Progenitor cell of endocrine pancreas (in vitro differentiated cells): Measurements from ENCODE around the gene VRK2. TPM values are rescaled to one million over a fixed set of nuclear protein-coding genes. Genes with fewer than 3 reads are reported as not detected.

Source experiments
- DNase-seq: peaks from one replicate; pipeline ENCODE4 v3.0.0; 2021; ENCODE audit warnings: low spot score; ENCODE audit not compliant: unreplicated experiment
- H3K27ac Mint-ChIP-seq: 2 replicates; pipeline ENCODE4 v1.8.0; 2021; ENCODE audit warnings: mild to moderate bottlenecking, moderate library complexity, mixed read lengths
- H3K27me3 Mint-ChIP-seq: 2 replicates; pipeline ENCODE4 v1.8.0; 2021; ENCODE audit warnings: mixed read lengths
- H3K36me3 Mint-ChIP-seq: 2 replicates; pipeline ENCODE4 v1.8.0; 2022; ENCODE audit warnings: mixed read lengths; ENCODE audit not compliant: insufficient read depth
- H3K4me1 Mint-ChIP-seq: 2 replicates; pipeline ENCODE4 v1.8.0; 2021; ENCODE audit warnings: low read depth, mixed read lengths
- H3K4me3 Mint-ChIP-seq: 2 replicates; pipeline ENCODE4 v1.8.0; 2021; ENCODE audit warnings: low read depth, mild to moderate bottlenecking, moderate library complexity, mixed read lengths
- H3K9me3 Mint-ChIP-seq: 2 replicates; pipeline ENCODE4 v1.8.0; 2021; ENCODE audit warnings: low read depth, mixed read lengths
- total RNA-seq: library from RNA; stranded (reverse); gene quantifications from 2 replicates; pipeline ENCODE4 v1.2.1, GENCODE V29; 2021
- TF ChIP-seq, protein P1 (sequence below): fragments of 200-600 bp; sonication (generic); IDR thresholded peaks from one replicate; pipeline ENCODE4 v1.5.0; 2021; ENCODE audit warnings: antibody characterized with exemption, mild to moderate bottlenecking; ENCODE audit not compliant: unreplicated experiment

The VRK2 gene
- total RNA-seq, 1 donor from 2014 or later = 22.7 TPM

DNA sequence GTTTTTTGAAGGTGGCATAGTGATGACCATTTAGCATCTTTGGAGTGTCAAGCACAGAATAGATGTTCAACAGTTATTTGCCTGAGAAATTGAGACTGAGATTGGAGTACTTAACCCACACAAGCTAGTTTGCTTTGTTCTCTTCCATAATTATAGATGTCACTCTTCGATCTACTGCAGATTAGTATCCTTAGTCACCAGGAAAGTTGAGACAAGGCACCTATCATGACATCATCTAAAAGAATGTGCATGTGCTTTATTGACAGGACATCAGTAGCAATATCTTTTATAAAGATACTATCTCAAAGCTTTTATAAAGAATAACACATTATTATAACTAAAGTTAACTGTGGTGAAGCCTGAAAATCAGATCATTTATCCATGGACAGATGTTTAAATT lies 6.4 kb downstream of the VRK2 start:
- H3K36me3 Mint-ChIP-seq = peaks cover 3% of the 10 kb centered on the region
- H3K27me3 Mint-ChIP-seq = no peaks in the 10 kb centered on the region
- no peaks in the 10 kb centered on the region for H3K9me3 Mint-ChIP-seq
- DNase-seq = no peak
- peaks cover 5% of the 10 kb centered on the region for H3K4me1 Mint-ChIP-seq
- TF ChIP-seq, protein P1, sequence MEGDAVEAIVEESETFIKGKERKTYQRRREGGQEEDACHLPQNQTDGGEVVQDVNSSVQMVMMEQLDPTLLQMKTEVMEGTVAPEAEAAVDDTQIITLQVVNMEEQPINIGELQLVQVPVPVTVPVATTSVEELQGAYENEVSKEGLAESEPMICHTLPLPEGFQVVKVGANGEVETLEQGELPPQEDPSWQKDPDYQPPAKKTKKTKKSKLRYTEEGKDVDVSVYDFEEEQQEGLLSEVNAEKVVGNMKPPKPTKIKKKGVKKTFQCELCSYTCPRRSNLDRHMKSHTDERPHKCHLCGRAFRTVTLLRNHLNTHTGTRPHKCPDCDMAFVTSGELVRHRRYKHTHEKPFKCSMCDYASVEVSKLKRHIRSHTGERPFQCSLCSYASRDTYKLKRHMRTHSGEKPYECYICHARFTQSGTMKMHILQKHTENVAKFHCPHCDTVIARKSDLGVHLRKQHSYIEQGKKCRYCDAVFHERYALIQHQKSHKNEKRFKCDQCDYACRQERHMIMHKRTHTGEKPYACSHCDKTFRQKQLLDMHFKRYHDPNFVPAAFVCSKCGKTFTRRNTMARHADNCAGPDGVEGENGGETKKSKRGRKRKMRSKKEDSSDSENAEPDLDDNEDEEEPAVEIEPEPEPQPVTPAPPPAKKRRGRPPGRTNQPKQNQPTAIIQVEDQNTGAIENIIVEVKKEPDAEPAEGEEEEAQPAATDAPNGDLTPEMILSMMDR = no peak
- H3K27ac Mint-ChIP-seq = no peak overlapping the region
- H3K4me3 Mint-ChIP-seq = no peak overlapping the region

DNA sequence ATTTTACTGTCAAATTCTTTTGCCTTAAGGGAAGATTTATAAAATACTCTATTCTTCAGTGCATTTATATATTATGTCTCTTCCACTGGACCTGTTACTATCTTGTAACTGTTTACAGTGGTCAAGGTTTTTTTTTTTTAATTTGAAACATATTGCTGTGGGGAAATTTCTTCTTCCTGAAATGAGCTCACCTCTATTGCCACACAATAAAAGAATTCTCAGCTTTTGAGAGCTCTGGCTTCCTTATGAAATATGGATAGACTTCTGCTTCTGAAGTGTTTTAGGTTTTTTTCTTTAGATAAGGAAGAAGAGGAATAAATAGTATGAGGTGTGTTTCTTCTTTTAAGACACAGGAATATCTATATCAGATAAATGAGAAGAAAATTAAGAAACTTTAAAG lies 7.7 kb downstream of the VRK2 start:
- TF ChIP-seq, protein P1 = no peak
- Mint-ChIP-seq H3K27me3 (no peaks in the 10 kb centered on the region), H3K4me1 (peaks cover 5% of the 10 kb centered on the region), H3K9me3 (no peaks in the 10 kb centered on the region), H3K27ac (no peak overlapping the region), H3K36me3 (peaks cover 3% of the 10 kb centered on the region), H3K4me3 (no peak overlapping the region)
- DNase-seq = no peak

DNA sequence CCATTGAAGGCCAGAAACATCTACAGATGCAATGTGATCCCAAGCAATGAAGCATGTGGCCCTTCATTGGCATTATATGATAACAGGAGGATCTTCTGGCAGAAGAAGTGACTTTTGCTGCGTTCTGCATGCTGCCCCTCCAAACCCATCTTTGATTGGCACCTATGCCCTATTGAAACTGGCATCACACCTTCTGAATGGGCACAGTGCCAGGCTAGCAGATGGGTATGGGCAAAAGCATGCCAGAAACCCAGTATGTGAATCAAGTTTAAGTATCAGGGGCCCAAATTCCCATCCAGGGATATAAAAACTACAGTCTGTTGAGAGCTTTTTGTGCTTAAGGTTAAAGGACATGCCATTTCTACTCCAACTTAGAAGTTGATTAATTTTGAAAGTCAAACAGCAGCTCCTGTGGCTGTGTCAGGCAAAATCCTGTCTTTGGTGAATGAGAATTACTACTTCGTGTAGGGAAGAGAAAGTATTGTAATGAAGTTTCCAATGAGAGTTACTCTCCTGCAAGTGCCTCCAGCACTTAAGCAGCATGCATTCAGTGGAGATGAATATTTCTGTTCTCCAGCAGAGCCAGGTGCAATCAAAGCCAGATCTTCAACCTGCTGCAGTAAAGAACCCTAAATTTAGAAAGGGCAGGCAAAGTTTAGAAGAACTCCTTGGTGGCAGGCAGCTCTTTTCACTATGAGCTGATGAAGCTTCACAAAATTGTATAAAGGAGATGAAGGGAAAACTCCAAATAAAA lies 8.6 kb downstream of the VRK2 start:
- no peak overlapping the region for H3K27ac Mint-ChIP-seq
- H3K4me3 Mint-ChIP-seq = no peak overlapping the region
- H3K36me3 Mint-ChIP-seq = peaks cover 1% of the 10 kb centered on the region
- TF ChIP-seq, protein P1 = no peak
- peaks cover 5% of the 10 kb centered on the region for H3K4me1 Mint-ChIP-seq
- H3K9me3 Mint-ChIP-seq = no peaks in the 10 kb centered on the region
- no peak for DNase-seq
- no peaks in the 10 kb centered on the region for H3K27me3 Mint-ChIP-seq

DNA sequence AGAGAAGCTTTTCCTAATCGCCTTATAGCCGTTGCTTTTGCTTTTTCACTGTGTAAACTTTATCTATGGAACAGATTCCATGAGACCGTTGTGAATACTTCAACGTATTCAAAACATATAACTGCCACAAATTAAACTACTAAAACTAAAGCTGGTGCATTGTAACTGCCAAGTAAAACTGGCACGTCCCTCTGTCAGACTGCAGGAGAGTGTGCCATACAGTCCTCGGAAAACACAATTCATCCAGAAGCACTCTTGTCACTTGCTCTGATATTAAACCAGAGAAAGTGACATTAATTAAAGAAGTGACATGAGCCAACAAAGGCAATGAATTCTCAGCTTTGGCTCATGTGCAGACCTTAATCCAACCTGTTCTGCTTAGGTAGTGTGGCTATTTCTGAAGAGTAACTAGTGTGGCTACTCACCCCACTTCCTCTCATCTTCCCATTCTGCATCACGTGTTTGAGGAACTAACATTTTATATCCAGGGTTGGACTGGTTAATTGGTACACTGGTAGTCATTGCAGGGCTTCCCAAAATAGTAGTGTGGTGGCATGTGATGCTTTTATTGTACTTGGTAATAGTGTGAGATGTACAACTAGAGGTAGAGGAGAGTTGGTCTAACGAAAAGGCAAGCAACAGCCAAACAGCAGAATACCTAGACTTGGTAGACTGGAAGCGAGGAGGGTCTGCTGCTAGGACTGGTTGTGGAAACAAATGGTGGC lies 9.7 kb downstream of the VRK2 start:
- Mint-ChIP-seq H3K4me1 (peaks cover 5% of the 10 kb centered on the region), H3K27me3 (no peaks in the 10 kb centered on the region), H3K4me3 (no peak overlapping the region), H3K36me3 (peaks cover 1% of the 10 kb centered on the region), H3K27ac (no peak overlapping the region), H3K9me3 (no peaks in the 10 kb centered on the region)
- TF ChIP-seq, protein P1 = no peak
- DNase-seq = no peak

DNA sequence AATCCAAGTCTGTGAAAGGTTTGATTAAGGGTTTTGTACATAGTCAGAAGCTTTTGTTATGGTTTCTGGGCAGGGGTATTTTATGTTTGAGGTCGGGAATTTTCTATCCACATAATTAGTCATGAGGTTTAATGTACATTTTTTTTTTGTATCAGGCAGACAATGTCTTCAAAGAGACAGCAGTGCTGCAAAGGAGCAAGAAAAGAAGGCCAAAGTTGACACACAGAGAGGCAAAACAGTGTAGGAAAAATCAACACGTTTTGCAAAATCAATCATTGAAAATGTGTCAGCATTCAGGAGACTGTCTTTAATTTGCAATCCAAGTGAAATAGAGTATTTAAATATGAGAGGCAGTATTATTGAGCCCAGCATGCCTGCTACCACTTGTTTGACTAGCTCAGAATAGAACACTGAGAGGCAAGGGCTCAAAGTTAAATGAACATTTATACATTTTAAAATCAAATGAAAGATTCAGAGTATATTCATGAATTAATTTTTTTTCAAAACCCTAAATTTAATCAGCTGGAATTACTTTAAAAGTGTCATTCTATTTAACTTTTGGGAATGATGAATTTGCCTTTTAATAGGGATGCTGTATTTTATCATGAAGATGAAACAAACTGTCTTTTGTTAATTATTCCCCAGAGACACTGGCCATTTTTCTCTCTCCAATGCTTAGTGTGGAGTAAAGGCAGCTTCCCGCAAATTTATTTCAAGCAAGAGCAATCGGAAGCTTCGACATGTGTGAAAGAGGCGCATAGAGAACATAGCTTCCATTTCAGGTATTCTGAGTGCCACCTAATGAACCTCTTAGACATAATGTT lies 11.3 kb downstream of the VRK2 start:
- Mint-ChIP-seq H3K27me3 (no peaks in the 10 kb centered on the region), H3K4me1 (peaks cover 5% of the 10 kb centered on the region), H3K36me3 (no peaks in the 10 kb centered on the region), H3K27ac (no peak overlapping the region), H3K4me3 (no peak overlapping the region), H3K9me3 (no peaks in the 10 kb centered on the region)
- DNase-seq = no peak
- TF ChIP-seq, protein P1 = no peak
